Measurements from ENCODE around the gene ITGA8. TPM values are rescaled to one million over a fixed set of nuclear protein-coding genes. Genes with fewer than 3 reads are reported as not detected.

Gene ITGA8
- total RNA-seq, 1 experiment from 2014 or later, result 0.02 TPM

- H2AFZ ChIP-seq (ENCODE audit: low read depth, low read length, poor library complexity, severe bottlenecking), result no peak overlapping the region
- BruUV-seq (replicated peaks), result no TSS peak
- H3K9ac ChIP-seq (ENCODE audit: low read length), result no peak overlapping the region
- H3K27me3 ChIP-seq (ENCODE audit: insufficient read depth, low read length), result peaks cover 51% of the 10 kb centered on the region
- DNase-seq (ENCODE audit: low read depth, low spot score) (no peak), ATAC-seq (no peak)
- H3K4me3 ChIP-seq (replicated peaks in 1 of 2; ENCODE audit: low read depth in 1 of 2, low read length in 2 of 2), result no peak overlapping the region
- H3K9me3 ChIP-seq (ENCODE audit: control insufficient read depth in 1 of 2, insufficient read depth in 1 of 2, low read depth in 1 of 2, low read length in 2 of 2), result no peaks in the 10 kb centered on the region
- TF ChIP-seq YY1 (IDR thresholded peaks at IDR 0.05; ENCODE audit: extremely low read depth, insufficient replicate concordance, low read depth, low read length) (no peak), EZH2phosphoT487 (IDR thresholded peaks at IDR 0.05; ENCODE audit: borderline replicate concordance) (no peak), FOSL1 (IDR thresholded peaks at IDR 0.05; ENCODE audit: low read depth) (no peak), RAD21 (IDR thresholded peaks at IDR 0.05; ENCODE audit: low read depth) (no peak), POLR2A (IDR thresholded peaks at IDR 0.05; ENCODE audit: borderline replicate concordance, extremely low read depth, insufficient read depth, insufficient read length) (no peak), JUND (IDR thresholded peaks at IDR 0.05) (no peak)
- no peaks in the 10 kb centered on the region for H4K20me1 ChIP-seq (ENCODE audit: insufficient read depth)
- H3K4me2 ChIP-seq (ENCODE audit: low read length), result no peak overlapping the region
- H3K9me2 ChIP-seq (ENCODE audit: insufficient read depth), result no peaks in the 10 kb centered on the region
- intact Hi-C loops (cut with micrococcal nuclease), result no loop called here
- no peaks in the 10 kb centered on the region for H3K79me2 ChIP-seq (ENCODE audit: insufficient read depth, low read length)
- H3K4me1 ChIP-seq (ENCODE audit: control insufficient read depth in 1 of 2, insufficient read depth in 2 of 2, low read length in 2 of 2), result no peaks in the 10 kb centered on the region
- H3K27ac ChIP-seq (ENCODE audit: low read depth, low read length), result no peak overlapping the region
- ChIA-PET CTCF (no interaction called here), POLR2A (no interaction called here), RAD21 (ENCODE audit: low non-redundant PET in 1 of 2, low total read pairs in 2 of 2, uncharacterized antibody in 2 of 2, unreplicated experiment in 2 of 2) (no interaction called here)
- H3K36me3 ChIP-seq (ENCODE audit: control insufficient read depth in 1 of 2, insufficient read depth in 2 of 2, low read length in 2 of 2), result no peaks in the 10 kb centered on the region
These were observed 215.5 kb downstream of the ITGA8 start for GRCh38 chr10:15504101-15504840.

- no peaks in the 10 kb centered on the region for H3K79me2 ChIP-seq (ENCODE audit: insufficient read depth, low read length)
- CTCF ChIA-PET, result no interaction called here
- H3K36me3 ChIP-seq (ENCODE audit: control insufficient read depth in 1 of 2, insufficient read depth in 2 of 2, low read length in 2 of 2), result no peaks in the 10 kb centered on the region
- no peaks in the 10 kb centered on the region for H4K20me1 ChIP-seq (ENCODE audit: insufficient read depth)
- DNase-seq (ENCODE audit: low read depth, low spot score) (no peak), ATAC-seq (no peak)
- BruUV-seq (replicated peaks), result no TSS peak
- intact Hi-C loops (cut with micrococcal nuclease), result no loop called here
- H3K27me3 ChIP-seq (ENCODE audit: insufficient read depth, low read length), result peaks cover 21% of the 10 kb centered on the region; the same call in 1 of the 2 replicates
- H3K9me2 ChIP-seq (ENCODE audit: insufficient read depth), result no peaks in the 10 kb centered on the region
- POLR2A ChIA-PET, result no interaction called here
- H3K9ac ChIP-seq (ENCODE audit: low read length), result no peak overlapping the region
- H3K4me1 ChIP-seq (ENCODE audit: control insufficient read depth in 1 of 2, insufficient read depth in 2 of 2, low read length in 2 of 2), result no peaks in the 10 kb centered on the region
- RAD21 ChIA-PET (ENCODE audit: low non-redundant PET in 1 of 2, low total read pairs in 2 of 2, uncharacterized antibody in 2 of 2, unreplicated experiment in 2 of 2), result no interaction called here
- H3K4me2 ChIP-seq (ENCODE audit: low read length), result no peak overlapping the region
- no peak overlapping the region for H3K27ac ChIP-seq (ENCODE audit: low read depth, low read length)
- H3K4me3 ChIP-seq (replicated peaks in 1 of 2; ENCODE audit: low read depth in 1 of 2, low read length in 2 of 2), result no peak overlapping the region
- no peak overlapping the region for H2AFZ ChIP-seq (ENCODE audit: low read depth, low read length, poor library complexity, severe bottlenecking)
- H3K9me3 ChIP-seq (ENCODE audit: control insufficient read depth in 1 of 2, insufficient read depth in 1 of 2, low read depth in 1 of 2, low read length in 2 of 2), result no peaks in the 10 kb centered on the region
- TF ChIP-seq EZH2phosphoT487 (IDR thresholded peaks at IDR 0.05; ENCODE audit: borderline replicate concordance) (no peak), TCF7L2 (IDR thresholded peaks at IDR 0.05; ENCODE audit: borderline replicate concordance, extremely low read depth, insufficient read depth, insufficient read length) (no peak), MAX (IDR thresholded peaks at IDR 0.05) (no peak), POLR2AphosphoS5 (IDR thresholded peaks at IDR 0.05; ENCODE audit: low read depth, low read length) (no peak), YY1 (IDR thresholded peaks at IDR 0.05; ENCODE audit: extremely low read depth, insufficient replicate concordance, low read depth, low read length) (no peak), REST (IDR thresholded peaks at IDR 0.05; ENCODE audit: low read depth) (no peak), SIN3A (IDR thresholded peaks at IDR 0.05; ENCODE audit: low read depth) (no peak), ZBTB33 (IDR thresholded peaks at IDR 0.05; ENCODE audit: extremely low read depth, insufficient replicate concordance, low read length) (no peak), FOSL1 (IDR thresholded peaks at IDR 0.05; ENCODE audit: low read depth) (no peak), EGR1 (IDR thresholded peaks at IDR 0.05; ENCODE audit: low read depth) (no peak)
These were observed 224.7 kb downstream of the ITGA8 start for GRCh38 chr10:15494850-15495506.
